Measurements from ENCODE around the gene EIF2B1. TPM values are rescaled to one million over a fixed set of nuclear protein-coding genes. Genes with fewer than 3 reads are reported as not detected.

Gene EIF2B1
- 145 and 163 TPM in 2 replicates for total RNA-seq (2014; rRNA removed)
- 38.0 TPM for polyA plus RNA-seq (2012)

- DNase-seq (ENCODE audit: low read depth) = peak; percentile 96
Measured at GRCh38 chr12:123633379-123634141, at the start of gene EIF2B1, which contains the start of gene GTF2H3. TSS of gene EIF2B1 (minus strand) at chr12:123633686. CDS start at chr12:123633557, 129 bp downstream. TSS of gene GTF2H3 (plus strand) at chr12:123633829. CDS start at chr12:123633860, 31 bp downstream.

GRCh38 chr12:123681605-123682004, 48.1 kb upstream of the EIF2B1 start:
- DNase-seq (ENCODE audit: low read depth) = no peak

GRCh38 chr12:123678981-123679380, 45.5 kb upstream of the EIF2B1 start:
- DNase-seq (ENCODE audit: low read depth) = no peak

- no peak for DNase-seq (ENCODE audit: low read depth)
Measured at GRCh38 chr12:123676616-123677320, 43.3 kb upstream of the EIF2B1 start.

- DNase-seq (ENCODE audit: low read depth) = no peak
Measured at GRCh38 chr12:123675436-123675835, 42.0 kb upstream of the EIF2B1 start.

GRCh38 chr12:123671876-123672275, 38.4 kb upstream of the EIF2B1 start:
- peak; percentile 32 for DNase-seq (ENCODE audit: low read depth)

- DNase-seq (ENCODE audit: low read depth) = peak; percentile 86
Measured at GRCh38 chr12:123670882-123671728, 37.6 kb upstream of the EIF2B1 start, which contains the start of gene TCTN2. TSS of gene TCTN2 (plus strand) at chr12:123671113. CDS start at chr12:123671241, 128 bp downstream.

GRCh38 chr12:123667771-123668170, 34.3 kb upstream of the EIF2B1 start:
- DNase-seq (ENCODE audit: low read depth) = no peak

GRCh38 chr12:123659996-123660727, 26.7 kb upstream of the EIF2B1 start:
- DNase-seq (ENCODE audit: low read depth) = peak; percentile 87

- no peak for DNase-seq (ENCODE audit: low read depth)
Measured at GRCh38 chr12:123657211-123657610, 23.7 kb upstream of the EIF2B1 start.

- no peak for DNase-seq (ENCODE audit: low read depth)
Measured at GRCh38 chr12:123656392-123656791, 22.9 kb upstream of the EIF2B1 start.

- DNase-seq (ENCODE audit: low read depth) = no peak
Measured at GRCh38 chr12:123655420-123655819, 21.9 kb upstream of the EIF2B1 start.

GRCh38 chr12:123654129-123654701, 20.7 kb upstream of the EIF2B1 start:
- no peak for DNase-seq (ENCODE audit: low read depth)

GRCh38 chr12:123648401-123648800, 14.9 kb upstream of the EIF2B1 start:
- DNase-seq (ENCODE audit: low read depth) = no peak

GRCh38 chr12:123645878-123646277, 12.4 kb upstream of the EIF2B1 start:
- no peak for DNase-seq (ENCODE audit: low read depth)

GRCh38 chr12:123645380-123645779, 11.9 kb upstream of the EIF2B1 start:
- no peak for DNase-seq (ENCODE audit: low read depth)

GRCh38 chr12:123643911-123644310, 10.4 kb upstream of the EIF2B1 start:
- DNase-seq (ENCODE audit: low read depth) = no peak

GRCh38 chr12:123634142-123634561, 666 bp upstream of the EIF2B1 start:
- DNase-seq (ENCODE audit: low read depth) = peak; percentile 2

- no peak for DNase-seq (ENCODE audit: low read depth)
Measured at GRCh38 chr12:123621619-123622530, 11.6 kb downstream of the EIF2B1 start.

Measured in LHCN-M2 (cell line).